Sigmoid colon (tissue), 4 donors: ENCODE measurements around the gene RFNG.

Experiments used
- CTCF ChIP-seq, 4 experiments: fragments of 450-650 bp in 3 of 4; fragments of 200-600 bp in 1 of 4; IDR thresholded peaks; one replicate each; pipeline ENCODE4 v1.5.1; 2016 to 2019; ENCODE audit warnings: antibody characterized with exemption in 4 of 4, mild to moderate bottlenecking in 3 of 4, moderate library complexity in 2 of 4
- EP300 ChIP-seq, 4 donors: sonication (generic); formaldehyde crosslinking; IDR thresholded peaks; one replicate each; pipeline ENCODE4 v1.6.1; 2017; ENCODE audit warnings: antibody characterized with exemption in 4 of 4
- POLR2A ChIP-seq, 2 donors: fragments of 450-650 bp; IDR thresholded peaks; one replicate each; pipeline ENCODE4 v1.6.1; 2016; ENCODE audit warnings: antibody characterized with exemption in 2 of 2, mild to moderate bottlenecking in 2 of 2, moderate library complexity in 2 of 2
- POLR2AphosphoS5 ChIP-seq, 4 donors: sonication (generic); formaldehyde crosslinking; IDR thresholded peaks; one replicate each; pipeline ENCODE4 v1.6.1; 2017; ENCODE audit warnings: antibody characterized with exemption in 4 of 4

GRCh38 chr17:82031885-82032627 lies 19.6 kb downstream of the RFNG start:
- TF ChIP-seq CTCF (IDR thresholded peaks at IDR 0.05) = no peak
- TF ChIP-seq EP300 (IDR thresholded peaks at IDR 0.05) = no peak
- no peak for TF ChIP-seq POLR2AphosphoS5 (IDR thresholded peaks at IDR 0.05)
- no peak for TF ChIP-seq POLR2A (IDR thresholded peaks at IDR 0.05)
